GM18868 (cell line): Measurements from ENCODE around the gene KIF1A.

Experiments
- ATAC-seq: cut with Tn5 transposase; IDR thresholded peaks from one replicate; pipeline ENCODE4 v1.9.1; 2021; ENCODE audit warnings: mild to moderate bottlenecking, moderate library complexity; ENCODE audit not compliant: unreplicated experiment

KIF1A gene

DNA sequence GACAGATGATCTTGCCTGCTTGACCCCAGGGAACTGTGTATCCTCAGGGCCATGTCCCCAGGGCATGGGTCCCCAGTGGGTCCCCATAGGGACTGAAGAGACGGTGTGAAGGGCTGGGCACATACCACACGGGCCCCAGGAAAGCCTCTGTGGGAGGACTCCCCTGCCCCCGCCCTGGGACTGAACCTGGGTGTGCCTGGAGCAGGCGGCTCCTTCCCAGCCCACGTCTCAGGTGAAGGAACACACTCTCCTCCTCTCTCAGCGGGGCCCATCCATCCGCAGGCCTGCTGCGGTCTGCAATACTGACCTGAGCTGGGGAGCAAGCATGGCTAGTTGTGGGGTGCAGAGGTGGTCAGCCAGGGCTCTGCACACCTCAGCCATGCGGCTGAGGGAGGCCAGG lies 45.2 kb downstream of the KIF1A start:
- ATAC-seq, result no peak

DNA sequence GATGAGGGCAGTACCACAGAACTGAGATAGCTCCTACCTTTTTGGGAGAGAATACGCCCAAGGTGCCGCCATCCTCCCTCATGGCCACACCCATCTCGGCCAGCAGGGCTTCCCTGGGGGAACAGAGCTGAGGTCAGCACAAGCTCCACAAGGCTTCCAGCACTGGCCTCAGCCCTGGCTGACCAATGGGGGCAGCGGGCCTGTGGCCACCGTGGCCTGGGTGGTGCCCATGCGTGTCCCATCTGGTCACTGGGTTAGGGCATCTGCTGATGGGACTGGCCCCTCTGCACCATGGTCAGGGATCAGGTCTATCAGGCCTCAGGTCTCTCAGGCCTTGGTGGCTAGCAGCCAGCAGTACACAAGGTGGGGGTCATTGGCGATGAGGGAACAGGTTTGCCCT lies 50.9 kb downstream of the KIF1A start:
- no peak for ATAC-seq

DNA sequence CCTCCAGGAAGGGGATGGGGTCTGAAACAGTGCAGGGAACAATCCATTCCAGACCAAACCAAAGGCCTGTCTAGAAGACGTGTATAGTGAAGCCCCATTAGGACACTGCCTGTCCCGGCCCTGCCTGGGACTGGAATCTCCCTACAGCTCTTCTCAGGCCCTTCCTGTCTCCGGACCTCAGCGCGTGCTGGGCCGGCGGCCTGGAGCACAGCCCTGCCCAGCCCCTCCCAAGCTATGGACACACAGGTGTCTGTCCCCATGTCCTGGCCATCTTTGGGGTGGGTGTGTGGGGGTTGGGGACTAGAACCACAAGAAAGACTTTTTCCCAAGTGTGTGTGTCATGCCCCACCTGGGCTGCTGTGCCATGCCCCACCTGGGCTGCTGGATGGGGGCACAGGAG lies 51.8 kb downstream of the KIF1A start:
- ATAC-seq, result no peak

DNA sequence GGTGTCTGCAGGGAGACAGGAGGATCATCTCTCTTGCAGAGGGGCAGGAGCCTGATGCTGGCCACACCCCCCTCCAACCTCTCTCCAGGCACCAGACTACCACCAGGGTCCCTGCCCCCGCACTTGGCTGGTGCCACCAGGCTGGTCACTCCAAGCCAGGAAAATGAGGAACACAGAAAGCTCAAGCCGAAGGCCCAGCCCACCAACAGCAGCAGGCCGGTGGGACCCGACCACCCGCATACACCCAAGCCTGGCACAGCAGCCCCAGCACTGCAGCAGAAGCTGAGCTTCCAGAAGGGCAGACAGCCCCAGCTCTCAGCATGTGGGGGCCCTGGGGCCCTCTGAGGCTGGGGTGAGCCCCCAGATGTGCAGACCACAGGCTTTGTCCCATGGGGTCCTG lies 52.7 kb downstream of the KIF1A start:
- no peak for ATAC-seq

DNA sequence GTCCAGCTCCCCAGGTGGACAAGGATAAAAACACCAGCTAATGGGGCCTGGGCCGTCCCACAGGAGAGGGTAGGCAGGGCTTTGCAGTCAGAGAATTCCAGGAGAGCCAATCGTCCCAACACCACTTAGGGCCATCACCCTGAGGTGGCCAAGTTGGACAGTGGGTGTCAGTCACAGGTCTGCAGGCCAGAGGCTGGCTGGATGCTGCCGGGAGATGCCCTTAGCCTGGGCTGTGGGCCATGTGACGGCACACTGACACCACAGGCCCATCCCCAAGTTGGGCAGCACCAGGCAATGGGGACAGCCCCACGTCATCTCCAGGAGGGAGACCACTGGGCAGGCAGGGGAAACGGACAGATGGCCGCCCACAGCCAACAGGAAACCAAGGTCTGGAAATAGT lies 53.9 kb downstream of the KIF1A start:
- ATAC-seq, result no peak

DNA sequence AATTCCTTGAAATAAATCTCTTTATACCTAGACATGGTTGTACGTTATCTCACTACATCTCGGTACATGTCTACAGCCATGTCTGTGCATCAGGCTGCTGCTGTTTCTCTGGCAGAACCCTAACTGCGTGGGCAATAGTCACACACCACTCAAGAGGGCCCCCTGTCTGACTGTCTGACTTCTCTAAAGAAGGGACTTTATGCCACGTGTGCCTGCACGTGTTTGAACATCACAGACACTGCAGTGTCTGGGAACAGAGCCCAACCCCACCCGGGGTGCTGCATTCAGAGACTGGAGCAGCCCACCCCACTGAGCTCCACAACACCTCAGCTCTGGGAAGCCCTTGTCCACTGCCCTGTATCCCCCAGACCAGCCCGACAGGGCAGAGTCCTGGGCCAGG lies 55.0 kb downstream of the KIF1A start:
- ATAC-seq, result no peak

DNA sequence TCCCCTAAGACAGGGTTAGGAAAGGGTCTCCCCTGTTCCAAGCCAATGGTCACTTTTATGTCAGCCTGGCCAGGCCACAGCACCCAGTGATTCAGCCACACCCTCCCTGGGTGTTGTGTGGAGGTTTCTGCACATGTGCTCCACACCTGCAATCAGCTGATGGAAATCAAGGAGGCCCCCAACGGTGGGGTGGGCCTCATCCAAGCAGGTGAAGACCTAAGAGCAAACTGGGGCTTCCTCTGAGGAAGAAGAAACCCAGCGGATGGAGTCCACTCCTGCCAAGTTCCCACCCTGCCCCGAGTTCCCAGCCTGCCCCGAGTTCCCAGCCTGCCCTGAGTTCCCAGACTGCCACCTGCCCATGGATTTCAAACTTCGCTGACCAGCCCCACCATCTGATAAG lies 55.4 kb downstream of the KIF1A start:
- ATAC-seq, result no peak

DNA sequence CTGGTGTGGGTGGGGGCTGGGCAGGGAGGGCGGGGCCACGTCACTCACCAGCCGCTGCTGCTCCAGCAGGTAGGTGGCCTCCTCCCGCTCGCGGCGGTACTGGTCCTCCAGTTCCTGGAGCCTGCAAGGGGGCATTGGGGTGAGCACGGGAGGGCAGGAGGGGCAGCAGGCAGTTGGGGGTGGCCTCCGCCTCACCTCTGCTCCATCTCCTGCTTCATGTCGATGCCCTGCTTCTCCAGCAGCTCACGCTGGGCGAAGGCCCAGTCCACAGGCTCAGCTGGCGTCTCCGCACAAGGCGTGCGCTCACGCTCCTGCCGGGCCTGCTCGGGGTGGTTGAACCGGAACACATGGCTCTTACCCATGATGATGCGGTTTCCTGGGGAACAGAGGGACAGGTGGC lies 57.0 kb downstream of the KIF1A start:
- no peak for ATAC-seq

DNA sequence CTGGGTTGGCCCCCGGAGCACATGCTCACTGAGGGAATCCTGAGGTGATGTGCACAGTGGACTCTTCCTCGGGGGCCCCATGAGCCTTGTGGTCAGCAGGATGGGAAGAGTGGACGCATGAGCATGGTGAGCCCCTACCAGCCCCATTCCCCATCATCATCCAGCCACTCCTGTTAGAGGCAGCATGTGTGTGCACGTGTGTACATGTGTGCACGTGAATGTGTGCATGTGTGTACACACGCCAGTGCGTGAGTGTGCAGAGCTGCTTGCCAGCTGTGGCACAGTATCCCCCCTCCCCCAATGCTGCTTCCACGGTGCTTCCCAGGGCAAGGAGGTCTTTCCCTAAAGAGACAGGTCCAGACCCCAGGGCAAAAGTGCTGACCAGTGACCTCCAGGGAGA lies 57.8 kb downstream of the KIF1A start:
- ATAC-seq, result no peak

DNA sequence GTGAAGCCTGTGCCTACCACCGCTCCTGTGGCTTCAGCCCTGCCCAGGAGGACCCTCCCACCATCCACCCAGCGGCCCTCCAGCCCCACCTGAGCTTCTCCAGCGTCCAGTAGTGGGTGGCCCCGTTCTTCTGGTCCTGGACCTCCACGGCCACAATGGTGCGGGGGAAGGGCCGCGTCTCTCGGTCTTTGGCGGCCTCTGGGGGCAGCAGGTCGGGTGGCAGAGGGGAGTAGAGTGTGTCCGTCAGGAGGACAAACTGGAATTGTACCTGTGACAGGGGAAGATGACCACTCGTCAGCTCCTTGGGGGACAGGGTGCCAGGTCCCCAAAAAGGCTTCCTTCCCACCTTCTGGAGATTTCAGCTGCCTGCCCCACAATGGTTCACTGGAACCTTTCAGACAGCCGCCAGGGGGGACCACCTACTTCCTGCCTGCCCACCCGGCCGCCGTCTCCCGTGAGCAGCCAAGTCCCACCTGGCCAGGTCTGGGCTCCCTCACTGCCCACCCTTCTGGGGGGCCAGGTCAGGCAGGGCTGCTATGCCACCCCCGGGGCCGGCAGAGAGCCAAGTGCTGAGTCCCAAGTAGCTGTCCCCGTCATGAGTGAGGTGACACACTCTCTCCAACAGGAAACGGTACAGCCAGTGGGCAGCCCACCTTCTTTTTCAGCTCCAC lies 59.3 kb downstream of the KIF1A start:
- ATAC-seq, result no peak

DNA sequence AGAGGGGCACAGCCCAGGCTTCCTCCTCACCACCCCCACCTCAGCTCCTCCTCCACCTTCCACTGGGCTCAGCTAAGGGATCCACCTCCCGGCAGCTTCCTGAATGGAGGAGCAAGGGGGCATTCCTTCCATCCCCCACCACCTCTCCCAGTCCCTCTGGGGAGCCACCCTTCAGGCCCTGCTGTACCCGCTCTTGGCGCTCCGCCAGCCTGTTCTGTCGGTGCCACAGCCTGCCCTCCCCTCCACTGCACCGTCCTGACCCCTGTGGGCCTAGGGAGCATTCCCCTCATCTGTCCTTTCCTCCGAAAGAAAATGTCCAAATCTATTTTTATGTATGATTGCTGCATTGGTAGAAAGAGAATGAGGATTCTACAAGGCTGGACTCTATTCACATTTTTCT lies 59.9 kb downstream of the KIF1A start:
- ATAC-seq, result no peak

DNA sequence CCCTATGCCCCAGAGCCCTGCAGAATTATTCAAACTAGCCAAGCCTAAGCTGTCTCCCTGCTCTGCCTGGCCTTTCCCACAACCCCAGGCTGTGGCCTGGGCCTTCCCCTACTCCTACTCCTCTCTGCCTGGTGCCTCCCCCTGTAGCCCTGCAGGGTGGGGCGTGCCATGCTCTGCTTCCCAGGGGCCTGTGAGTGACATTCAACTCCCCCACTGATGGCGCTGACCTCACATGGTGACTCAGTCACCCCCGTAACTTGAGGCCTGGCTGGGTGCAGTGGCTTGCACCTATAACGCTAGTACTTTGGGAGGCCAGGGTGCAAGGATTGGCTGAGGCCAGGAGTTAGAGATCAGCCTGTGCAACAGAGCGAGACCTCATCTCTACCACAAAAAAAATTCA lies 60.6 kb downstream of the KIF1A start:
- no peak for ATAC-seq

DNA sequence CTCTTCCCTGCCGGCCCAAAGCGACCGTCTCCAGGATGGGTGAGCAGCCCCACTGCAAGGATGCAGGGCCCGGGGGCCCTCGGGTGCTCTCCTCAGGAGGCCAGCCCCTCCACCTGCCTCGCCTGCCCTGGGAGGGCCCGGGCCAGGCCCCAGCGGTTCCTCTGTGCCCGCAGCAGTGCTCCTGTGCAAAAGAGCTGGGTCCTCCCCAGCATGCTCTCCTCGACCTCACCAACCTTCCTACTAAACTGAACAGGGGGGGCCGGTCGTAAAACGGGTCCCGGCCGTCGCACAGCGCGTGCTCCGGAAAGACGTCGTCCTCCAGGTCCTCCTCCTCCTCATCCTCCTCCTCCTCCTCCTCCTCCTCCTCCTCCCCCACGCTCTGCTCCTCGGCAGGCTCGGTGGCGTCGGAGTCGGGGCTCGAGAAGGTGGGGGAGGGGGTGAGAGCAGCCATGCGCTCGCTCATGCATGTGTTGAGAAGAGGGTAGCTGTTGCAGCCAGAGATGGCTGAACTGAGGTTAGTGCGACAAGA lies 62.9 kb downstream of the KIF1A start:
- no peak for ATAC-seq

DNA sequence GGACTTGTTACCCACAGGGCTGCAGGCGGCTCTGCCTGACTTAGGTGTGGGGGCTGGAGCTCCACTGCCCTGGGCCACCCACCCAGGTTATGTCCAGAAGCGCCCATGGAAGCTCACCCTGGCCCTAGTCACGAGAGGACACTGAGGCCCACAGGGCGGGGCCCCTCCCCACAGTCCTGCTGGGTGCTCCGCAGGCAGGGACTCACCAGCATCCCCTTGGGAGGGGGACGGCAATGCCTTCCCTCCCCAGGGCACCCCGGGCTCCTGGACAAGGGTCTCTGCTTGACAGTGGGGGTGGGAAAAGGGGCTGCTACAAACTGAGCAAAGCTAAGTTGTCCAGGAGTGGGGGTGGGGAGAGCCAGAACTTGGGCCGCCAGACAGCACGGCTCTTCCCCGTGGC lies 67.8 kb downstream of the KIF1A start:
- ATAC-seq, result no peak

DNA sequence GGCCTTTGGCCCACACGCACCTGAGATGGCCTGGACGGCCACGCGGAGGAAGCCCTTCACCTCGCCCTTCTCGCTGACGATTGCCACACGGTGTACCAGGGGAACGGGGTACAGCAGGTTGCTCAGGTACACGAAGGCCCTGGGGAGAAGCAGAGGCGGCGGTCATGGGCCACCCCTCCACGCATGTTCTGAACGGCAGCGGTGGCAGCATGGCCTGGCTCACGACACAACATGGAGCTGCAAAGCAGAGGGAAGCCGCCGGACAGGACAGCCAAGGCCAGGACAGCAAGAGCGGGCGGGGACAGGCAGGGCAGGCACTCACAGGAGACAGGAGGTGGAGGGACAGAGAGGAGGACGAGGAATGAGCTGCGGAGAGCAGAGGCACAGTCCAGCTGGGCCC lies 69.6 kb downstream of the KIF1A start:
- no peak for ATAC-seq

DNA sequence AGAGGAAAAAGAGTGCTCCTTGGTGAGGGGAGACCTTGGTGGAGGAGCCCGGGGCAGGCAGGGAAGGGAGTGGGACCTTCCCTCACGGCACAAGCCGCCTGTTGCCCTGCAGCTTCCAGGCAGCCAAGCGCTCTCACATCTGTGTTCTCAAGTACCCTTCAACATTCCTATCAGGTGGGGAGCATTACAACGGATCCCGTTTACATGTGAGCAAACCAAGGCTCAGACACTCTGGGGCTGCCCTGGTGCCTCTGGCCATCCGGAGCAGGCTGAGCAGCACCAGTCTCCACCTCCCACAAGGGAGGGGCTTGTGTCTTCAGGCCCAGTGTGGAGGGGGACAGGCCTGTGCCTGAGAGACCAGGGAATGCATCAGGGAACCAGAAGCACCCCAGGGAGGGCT lies 70.5 kb downstream of the KIF1A start:
- ATAC-seq, result no peak

DNA sequence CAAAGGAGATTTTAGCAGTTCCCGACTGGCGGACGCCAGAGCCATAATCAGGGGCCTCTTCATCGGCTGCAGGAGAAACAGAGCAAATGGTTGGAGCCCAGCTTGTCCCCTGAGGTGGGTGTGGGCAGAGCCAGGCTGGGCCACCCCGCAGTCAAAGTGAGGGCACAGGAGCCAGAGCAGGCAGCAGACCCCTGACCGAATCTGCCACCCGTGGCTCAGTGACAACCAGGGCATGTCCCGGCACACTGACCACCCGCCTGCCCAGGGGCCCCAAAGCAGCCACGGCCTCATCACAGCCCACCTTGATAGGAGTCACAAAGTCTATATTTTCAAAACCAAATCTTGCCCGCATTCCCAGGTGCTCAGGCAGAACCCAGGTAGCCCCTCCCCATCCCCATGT lies 72.8 kb downstream of the KIF1A start:
- ATAC-seq, result no peak

DNA sequence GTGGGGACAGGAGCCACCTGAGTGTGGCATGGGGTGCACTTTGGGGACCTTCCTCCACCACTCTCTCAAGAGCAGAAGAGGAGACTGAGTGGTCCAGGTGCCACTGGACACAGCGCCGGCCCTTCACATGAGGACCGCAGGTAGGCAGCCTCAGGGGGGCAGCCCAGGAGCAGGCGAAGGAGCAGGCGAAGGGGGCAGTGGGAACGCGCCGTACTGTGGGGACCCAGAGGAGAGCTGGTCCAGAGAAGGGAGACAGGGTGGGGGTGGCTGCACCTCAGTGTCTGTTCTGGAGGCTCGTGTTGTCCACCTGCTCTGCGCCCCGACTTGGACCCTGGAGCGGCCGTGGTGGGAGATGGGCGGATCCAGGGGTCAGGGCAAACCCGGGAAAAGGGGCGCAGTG lies 73.3 kb downstream of the KIF1A start:
- ATAC-seq, result no peak

DNA sequence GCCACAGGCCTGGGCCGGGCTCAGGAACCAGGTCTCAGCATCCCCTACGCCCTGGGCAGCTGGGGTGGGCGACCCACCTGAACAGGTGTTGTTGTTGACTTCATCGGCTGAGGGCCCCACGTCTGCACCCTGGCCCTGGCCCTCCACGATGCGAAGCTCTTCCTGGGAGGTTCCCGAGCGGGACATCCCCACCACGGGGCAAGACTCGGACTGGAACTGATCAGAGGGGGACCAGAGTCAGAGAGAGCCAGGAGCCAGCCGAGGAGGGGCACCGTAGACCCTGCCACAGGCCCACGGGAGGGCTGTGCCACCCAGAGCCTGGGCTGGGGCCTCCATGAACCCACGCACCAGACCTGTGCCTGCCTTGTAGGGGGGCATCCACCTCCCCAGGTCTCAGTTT lies 74.1 kb downstream of the KIF1A start:
- ATAC-seq, result no peak

DNA sequence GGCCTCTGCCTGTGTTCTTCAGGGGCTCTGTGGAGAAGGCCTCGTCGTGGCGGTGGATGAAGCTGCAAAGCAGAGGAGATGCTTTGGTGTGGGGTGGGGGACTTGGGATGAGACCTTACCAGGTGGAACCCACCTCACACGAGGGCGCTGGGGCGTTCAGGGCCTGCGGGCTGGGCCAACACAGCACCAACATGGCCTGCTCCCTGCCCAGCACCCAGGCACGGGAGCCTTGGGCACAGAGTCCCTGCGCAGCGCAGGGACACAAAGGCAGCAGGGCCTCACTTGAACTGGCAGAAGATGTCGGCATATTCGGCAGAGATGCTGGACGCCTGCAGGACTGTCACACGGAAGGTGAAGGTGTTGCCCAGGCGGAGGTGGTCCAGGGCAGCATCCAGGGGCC lies 74.6 kb downstream of the KIF1A start:
- no peak for ATAC-seq

DNA sequence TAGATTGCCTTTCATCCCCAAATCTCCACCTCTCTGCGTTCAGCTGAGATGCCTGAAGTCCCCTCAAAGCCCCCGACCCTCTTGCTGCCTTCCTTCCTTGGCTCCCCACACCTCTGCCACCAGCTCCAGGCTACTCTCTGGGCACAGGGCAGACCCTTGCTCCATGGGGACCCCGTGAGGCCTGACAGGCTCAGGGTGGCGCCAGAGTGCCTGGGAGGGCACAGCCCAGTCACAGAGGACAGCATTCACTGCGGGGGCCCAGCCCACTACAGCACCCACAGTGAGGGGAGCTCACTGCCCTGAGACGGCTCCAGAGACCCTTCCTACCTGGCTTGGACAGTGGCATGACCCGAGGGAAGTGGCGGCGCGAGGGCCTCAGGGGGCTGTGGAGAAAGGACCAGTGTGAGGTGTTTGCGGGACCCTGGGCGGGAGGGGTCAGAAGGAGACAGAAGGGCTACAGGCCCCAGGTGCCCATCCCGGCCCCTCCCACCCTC lies 77.4 kb downstream of the KIF1A start:
- ATAC-seq, result no peak

DNA sequence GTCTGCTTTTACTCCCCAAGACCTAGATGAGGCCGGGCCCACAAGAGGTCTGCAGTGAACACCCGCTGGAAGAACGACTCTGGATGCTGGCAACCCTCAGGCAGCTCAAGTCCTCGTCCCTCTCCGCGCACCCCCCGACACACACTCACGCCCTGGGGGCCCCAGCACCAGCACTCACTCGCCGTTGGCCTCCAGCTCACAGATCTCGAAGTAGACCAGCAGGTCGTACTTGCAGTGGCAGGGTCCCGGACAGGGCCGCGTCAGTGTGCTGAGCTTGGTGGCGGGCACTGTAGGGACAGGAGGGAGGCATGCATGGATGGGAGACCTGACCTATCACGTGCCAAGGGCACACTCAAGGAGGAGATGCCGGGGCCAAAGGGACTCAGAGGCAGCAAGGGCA lies 78.9 kb downstream of the KIF1A start:
- no peak for ATAC-seq

DNA sequence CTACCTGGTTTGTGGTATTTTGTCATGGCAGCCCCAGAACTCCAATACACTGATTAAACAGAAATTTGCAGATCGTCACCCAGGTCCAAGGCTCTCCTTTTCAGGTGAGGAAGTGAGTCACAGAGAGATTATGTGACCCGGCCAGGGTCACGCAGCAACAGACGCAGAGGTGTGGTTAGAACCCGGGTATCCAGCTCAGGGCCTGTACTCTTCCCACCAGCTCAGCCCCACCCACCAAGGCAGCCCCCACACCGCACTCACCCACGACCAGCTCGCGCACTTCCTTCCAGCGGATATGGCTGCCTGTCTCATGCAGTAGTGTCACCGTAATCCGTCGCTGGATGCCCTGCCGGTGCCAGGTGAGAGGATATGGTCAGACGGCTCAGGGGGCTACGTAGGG lies 80.2 kb downstream of the KIF1A start:
- no peak for ATAC-seq
